Fibroblast of peridontal ligament (primary cell): ENCODE data around the gene MLLT3.

Experiments
- DNase-seq: peaks from one replicate; pipeline ENCODE4 v3.0.0-alpha.2; 2010; ENCODE audit errors: extremely low read depth

MLLT3 gene

DNA sequence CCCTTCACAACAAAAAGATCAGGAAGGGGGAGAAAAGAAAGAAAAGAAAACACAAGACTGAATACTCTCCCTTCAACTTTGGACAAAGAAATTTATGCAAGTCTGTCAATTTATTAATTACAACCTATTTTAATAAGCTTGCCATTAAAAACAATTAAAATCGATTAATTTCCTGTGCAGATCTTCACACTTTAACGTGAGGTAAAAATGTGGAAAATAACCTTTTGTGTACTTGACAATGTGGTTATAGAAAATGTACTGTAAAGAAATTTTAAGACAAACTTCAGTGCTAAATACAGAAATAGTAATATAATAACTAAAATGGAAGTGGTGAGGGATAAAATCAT is 2.7 kb upstream of the MLLT3 start:
- DNase-seq = no peak

DNA sequence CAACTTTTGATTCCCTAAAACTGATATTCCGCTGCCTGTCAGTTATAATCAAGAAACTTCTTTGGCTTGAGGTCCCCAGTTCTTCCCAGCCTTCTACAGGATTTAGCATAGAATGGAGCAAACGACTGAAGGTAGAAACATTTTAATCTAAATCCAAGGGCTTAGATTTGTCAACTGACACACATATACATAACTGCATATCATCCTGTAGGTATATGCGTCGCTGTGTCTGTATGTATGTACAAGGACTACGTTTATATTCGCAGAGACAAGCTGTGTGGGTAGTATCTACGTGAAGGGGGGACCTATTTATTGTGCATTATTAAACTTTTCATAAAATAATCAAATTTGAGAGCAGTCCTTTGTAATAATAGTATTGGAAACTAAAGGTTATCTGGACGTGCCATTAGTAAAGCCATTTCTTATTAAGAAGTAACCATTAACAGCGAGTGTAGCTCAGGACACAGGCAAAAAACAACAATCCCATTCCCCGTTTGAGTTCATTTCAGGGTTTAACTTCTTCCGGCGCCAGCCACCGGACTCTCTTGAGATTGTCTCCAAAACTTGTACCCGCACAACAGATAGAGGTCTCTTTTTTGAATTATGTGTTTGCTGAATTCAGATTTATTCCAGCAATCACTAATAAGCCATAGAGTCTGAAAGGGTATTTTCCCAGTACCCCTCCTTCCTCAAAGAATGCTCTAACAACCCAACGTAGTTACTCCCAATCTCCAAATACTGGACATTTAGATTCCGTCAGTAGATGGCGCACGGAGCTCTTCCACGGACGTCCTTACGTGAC is 2.1 kb upstream of the MLLT3 start:
- DNase-seq = peak; percentile 88

DNA sequence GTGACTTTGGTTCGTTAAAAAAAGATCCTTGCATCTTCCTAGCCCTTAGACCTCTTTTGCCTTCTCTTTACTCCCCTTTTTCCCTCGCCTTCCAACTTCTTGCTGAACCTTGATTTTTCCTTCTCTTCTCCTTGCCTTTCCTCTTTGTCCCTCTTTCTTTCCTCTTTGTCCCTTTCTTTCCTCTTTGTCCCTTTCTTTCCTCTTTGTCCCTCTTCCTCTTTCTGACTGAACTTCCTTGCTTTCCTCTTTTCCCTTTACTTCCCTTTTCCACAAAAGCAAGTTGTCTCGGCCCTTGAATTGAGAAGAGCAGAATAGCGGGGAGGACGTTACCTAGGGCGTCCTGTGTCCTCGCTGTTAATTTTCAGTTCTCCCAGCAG is 1.4 kb upstream of the MLLT3 start:
- DNase-seq = no peak

DNA sequence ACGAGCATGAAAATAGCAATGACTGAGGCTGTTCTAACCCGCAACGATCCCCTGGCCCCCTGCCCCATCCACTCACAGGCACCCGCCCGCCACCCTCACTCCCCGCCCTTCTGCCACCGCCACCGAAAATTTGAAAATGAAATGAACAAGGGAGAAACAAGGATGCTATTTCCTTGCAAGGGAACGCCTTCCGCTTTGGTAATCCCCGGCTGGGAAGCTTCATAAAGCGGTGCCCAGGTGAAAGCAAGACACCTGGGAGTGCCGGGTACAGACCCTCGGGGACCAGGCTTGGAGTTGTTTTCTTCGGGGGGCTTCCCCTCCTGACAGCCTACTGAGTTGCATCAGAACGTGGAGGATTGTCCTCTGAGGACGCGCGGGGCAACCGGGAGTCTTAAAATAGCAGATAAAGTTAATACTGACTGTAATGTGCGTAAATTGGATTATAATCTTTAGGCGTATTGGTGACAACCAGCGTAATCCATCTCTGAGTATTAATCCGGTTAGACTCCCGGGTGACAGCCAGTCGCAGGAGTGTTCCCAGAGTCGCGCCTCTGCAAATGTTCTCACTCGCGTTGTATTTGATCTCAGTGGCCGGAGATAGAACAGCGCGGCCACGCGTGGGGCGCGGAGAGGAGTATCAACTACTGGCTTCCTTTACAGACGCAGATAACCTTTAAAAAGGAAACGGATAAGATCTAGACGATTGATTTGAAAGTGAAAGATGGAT is 885 bp upstream of the MLLT3 start:
- DNase-seq = peak; percentile 16

DNA sequence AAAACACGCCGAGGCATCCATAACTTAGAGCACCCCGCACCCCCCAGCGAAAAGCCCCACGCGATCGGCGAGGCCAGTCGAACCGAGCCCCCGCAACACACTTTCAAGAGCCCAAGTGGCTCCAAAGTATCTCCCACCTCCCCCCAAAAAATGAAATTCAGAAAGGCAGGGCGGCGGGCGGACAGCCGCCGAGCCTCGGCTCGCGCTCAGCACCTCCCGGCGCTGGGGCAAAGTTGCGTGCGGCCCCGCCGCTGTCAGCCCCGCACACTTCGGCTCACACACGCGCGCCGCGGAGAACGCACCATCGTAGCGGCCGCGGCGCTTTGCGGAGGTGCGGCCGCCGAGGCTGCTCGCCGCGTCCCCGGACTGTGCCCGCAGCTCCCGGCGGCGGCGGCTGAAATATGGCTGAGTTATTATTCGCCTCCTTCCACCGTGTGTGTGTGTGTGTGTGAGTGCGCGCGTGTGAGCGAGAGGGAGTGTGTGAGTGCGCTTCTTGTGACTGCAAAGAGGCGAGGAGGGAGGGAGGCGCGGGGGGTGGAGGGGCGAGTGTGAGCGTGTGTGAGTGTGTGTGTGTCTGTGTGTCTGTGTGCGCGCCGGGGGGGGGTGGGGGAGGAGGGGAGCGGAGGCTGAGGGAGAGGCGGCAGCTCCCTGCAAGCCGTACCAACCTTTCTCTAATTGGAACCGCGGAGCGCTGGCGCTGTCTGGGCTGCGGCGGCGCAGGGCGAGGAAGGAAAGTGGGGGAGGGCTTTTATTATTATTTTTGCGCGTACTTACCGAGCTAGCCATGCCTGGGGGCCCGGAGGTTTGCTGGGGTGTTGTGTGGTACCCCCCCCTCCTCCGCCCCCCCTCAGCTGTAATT is 599 bp downstream of the MLLT3 start:
- peak; percentile 71 for DNase-seq

DNA sequence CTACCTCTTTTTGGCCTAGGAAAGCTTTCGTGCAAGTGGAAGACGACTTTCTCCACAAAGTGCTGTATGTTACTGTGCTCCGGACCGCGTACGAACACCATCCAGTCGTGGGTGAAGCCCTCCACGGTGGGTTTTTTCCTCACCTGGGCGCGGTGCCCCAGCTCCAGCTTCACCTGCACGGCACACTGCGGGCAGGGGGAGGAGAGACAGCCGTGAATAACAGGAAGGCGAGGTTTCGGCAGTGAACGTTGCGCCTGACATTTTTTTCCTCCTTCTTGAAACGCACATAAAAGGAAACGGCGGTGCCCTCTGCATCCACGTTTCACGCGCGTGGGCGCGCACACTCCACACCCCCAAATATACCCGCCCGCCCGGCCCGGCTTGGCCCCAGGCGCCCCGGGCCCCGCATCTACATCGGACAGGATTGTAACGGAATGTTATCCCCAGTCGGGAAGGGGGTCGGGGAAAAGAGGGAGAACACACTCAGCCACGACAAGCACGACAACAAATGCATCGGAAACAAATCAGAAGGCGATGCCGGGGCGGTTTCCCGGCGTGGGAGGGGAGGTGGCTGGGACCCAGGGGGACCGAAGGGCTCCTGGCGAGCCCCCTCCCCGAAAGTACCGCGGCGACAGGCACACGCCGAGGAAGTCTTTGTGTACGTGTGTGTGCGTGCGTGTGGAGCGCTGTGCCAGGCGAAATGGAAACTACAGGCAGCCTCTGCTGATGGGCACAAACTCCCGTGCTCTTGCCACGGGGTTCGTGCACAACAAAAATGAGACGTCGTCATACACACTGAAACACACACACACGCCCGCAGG is 1.4 kb downstream of the MLLT3 start:
- peak; percentile 49 for DNase-seq

DNA sequence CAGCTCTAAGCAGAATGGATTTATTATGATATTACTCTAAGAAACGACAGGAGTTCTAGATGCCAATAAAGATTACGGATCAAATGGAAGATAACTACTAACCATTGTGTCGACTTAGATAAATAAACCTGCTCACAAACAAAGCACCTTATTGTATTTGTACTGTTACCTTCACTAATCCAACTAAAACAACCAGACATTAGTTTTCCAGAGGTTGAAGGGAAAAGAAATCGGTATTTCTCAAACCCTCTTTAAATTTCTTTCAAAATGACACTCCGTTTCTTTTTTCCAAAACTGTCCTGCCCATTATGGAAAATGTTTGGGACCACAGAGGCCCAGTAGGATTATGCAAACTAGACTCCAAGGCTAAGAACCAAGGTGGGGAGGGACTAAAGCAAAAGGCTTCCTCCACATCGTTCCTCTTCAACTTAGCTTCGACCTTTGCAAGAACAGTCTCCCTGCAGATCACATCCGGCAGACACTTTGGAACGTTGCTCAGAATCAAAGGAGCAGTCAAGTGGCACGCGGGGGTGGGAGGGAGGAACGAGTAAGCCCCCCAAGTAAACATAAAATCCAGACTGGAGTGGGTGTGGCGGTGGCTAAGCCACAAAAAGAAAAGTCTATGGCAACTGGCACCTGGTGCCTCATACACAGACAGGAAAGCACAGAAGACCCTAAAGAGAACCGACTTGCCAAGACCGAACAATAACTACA is 2.7 kb downstream of the MLLT3 start:
- DNase-seq = peak; percentile 29

DNA sequence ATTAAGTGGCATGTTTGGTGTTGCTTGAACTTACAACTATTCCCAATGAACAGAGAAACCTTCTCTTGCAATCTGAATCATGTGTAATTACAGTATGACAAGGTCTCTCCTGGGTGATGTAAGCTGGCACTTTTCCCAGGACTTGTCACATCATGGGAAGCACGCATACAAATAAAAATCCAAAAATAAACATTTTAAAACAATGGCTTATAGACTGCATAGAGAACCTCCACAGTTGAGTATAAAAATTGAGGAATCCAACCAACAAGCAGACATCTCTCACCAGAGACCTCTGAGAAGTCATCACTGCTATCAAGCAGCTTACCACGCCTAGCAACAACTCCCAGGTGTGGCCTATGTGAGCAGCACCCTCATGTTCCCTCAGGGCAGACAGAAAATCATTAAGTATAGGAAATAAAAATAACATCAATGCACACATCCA is 3.9 kb downstream of the MLLT3 start:
- peak; percentile 65 for DNase-seq

DNA sequence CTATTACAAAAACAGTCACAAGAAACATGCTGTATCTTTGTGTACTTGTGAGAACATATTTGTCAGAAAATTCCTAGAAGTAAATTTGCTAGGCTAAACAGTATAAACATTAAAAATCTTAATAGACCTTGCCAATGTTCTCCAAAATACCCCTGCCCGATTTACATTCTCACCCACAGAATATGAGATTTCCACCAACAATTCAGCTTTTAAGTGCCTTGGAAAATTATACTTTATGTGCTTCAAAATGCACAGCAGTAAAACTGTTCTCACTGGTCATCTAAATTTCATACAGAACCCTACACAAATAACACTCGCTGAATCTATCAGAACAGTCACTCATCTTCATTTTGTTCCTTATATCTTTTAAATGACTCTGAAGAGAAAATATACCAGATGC is 5.5 kb downstream of the MLLT3 start:
- no peak for DNase-seq

DNA sequence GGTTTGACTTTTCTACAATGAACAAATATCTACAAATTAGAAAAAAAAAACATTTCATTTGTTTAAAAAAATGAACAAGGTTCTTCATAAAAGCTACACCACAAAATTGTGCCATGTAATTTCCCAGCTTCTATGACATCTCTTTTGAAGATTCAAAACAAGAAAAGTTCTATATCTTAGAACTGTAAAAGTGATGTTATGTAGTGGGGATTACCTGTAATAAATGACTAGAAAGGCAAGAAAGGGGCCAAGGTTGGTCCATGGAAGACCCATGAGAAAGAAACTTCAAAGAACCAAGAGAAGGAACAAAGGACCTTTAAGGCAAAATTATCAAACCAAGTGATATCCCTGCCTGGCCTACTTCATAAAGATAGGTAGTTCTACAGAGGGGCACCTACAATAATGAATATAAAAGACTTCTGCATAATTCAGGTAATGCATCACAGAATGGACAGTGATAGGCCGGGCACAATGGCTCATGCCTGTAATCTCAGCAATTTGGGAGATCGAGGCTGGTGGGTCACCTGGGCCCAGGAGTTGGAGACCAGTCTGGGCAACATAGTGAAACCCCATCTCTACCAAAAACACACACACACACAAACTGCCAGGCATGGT is 7.6 kb downstream of the MLLT3 start:
- DNase-seq = no peak

DNA sequence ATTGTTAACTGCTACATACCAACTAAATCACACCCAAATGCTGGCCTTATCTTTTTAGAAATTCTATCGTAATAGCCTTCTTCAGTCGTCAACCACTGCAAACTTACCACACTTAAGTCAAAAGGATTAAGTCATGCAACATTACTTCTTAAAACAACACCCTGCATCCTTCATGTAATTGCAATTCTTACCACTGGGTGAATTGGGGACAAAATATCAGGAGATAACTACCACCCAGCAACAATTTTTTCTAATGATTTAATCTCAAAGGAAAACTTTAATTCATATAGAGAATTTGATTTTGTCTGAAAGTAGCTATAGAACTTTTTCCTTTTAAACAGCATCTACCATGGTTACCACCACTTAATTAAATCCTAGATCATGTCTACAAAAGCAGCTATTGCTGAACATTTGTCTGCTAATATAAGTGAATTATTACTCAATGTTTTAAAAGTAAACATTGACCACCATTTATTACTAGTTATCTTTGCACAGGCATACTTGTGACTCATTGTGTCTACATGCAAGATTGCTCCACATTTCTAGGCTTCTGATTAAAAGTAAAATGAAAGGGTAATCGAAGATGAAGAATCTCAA is 10.5 kb downstream of the MLLT3 start:
- DNase-seq = peak; percentile 65

DNA sequence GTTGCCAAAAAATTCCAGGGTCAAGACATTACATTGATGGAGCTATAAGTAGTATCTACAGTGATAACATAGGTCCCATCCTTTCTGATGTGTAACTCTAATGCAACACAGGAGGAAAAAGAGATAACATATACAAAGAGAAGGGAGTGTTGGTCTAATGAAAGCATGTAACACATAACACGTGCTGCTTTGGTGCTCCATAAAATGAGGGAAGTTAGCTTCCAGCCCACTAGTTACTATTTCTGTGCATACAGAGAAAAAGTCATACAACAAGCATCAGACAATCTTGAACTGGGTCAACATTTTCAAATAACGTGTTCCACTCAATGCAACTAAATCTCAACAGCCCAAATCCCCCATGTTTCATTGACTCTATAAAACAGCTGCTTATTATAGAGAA is 11.7 kb downstream of the MLLT3 start:
- no peak for DNase-seq

DNA sequence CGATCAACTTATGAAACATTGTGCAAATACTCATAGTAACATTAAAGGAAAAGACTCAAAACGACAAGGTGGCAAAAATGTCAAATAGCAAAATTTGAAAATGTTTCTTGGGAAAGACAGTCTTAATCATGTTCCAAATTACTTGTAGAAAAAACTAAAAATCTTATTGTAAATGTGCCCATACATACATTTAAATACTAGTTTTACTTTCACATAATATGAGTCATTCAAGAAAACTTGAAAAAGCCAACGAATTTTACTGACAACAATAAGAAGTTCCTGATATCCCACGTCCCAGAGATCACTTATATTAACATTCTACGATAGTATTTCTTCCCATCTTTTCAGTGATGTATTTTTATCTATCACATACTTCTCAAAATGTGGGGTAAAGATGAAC is 13.7 kb downstream of the MLLT3 start:
- DNase-seq = no peak

DNA sequence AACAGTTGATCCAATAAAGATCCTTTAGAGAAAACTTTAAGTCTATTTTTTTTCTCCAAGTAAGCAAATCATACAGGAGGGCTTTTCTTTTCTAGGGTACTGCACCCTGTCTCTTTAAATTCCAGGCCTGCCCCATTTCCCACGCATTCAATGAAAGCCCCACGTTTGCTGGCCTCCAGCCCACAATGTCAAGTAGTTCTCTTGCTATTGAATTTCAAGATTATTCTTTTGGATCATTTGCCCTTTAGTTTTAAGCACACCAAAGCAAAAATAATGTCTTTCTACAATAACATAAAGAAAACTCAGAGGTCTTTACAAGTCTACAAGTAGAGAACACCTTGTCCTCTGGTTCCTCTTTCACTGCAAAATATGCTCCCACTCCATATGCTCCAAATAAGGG is 15.6 kb downstream of the MLLT3 start:
- DNase-seq = no peak

DNA sequence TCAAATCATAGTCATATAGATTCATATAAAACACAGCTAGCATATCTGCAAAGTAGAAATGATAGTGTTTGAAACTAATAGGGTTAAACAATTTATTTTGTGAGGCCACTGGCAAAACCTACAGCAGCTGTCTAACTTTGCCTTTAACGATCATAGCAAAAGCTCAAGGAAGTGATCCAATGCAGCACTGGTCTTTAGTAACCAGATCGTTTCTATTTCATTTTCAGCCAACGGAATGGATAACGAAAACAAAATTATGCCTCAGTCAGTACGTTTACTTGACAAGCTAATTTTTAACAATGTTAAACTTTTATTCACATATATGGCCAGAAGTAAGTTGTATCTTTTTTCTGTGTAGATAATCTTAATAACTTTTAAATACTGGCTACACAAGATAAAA is 17.7 kb downstream of the MLLT3 start:
- DNase-seq = peak; percentile 83

DNA sequence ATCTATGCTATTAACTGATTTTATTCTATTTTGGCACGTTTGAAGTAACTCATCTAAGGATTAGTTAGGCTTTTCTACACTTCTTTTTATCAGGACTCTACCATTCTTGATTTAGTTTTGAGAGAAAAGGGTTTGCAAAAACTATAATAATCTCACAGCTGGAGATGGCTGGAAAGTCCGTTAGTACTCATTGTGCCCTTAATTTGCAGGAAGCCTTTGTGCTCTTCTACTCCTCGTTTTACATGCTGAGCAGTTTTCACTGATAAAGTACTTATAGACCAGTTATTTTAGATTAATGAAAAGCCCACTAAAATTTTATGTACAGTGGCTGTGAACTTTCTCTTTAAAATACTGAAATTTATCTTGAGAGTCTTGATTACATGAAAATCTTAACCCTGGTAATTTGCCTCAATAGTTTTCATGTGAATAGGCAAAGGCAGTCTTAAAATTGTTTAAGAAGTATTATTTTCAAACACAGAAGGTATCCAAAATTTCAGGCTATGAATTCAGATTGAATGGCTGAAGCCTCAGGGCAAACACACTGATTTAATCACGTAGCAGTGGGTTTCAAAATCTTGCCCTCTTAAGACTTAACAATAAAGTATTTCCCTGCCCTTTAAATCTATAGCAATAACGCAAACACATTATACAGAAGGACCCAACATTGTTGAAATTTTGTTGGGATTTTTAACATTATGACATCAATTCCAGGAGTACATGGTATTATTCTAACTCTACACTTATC is 18.6 kb downstream of the MLLT3 start:
- DNase-seq = peak; percentile 45

DNA sequence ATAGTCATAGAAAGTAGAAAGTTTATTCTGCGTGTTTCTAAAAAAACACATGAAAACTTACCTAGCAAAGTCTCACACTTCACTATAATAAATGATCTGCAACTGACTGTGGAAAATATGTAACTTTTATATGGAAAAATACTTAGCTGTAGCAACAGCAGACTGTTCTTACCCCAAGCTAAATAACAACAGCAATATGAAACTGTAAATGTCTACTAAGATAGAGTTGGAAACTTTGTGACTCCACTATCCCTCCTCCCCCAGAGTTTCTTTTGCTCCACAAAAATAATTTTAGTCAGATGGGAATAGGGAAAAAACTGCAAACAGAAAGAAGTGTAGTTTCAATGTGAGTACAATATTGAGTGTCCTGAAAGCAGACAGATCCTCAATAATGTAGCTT is 21.0 kb downstream of the MLLT3 start:
- no peak for DNase-seq

DNA sequence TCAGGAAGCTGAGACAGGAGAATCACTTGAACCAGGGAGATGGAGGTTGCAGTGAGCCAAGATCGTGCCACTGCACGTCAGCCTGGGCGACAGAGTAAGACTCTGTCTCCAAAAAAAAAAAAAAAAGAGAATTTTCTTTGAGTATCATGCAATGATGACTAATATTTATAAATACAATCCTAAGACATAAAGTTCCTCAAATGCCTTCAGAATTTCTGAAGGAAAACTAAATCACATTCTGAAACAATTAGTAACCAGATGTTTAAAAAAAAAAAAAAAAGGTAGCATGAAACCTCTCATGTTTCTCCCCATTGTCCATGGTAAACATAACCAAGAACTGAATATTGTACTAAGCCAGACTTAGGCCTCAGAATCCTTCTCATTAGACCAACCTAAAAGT is 23.1 kb downstream of the MLLT3 start:
- peak; percentile 79 for DNase-seq

DNA sequence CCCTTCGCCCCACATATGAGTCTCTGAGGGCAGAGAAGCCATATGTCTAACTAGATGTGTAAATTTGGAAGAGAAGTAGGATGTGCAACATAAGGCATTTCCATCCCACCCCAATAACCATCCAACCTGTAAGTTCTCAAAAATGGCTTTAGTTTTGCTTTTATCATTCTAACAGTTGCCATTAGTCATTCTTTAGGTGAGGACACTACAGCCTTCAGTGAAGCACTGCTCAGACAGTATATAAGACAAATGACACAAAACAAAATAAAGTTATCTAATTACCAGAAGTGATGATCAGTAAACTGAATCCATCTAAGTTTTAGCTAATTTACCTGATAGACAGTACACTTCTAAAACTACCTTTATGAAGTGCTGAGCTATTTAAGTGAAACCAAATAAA is 23.9 kb downstream of the MLLT3 start:
- DNase-seq = no peak
